PC-9 (cell line): ENCODE measurements around the gene PARP4. TPM values are rescaled to one million over a fixed set of nuclear protein-coding genes. Genes with fewer than 3 reads are reported as not detected.
"Not testable (repeated sequence)": the region's sequence is repeated elsewhere in the genome, so short reads cannot be mapped to it uniquely, and the experiment has no call there.

Experiments used
- BruUV-seq: library from RNA; stranded (reverse); fragments of 400-500 nt; replicated peaks from 2 replicates; lab custom pipeline; 2021; lab: Mats Ljungman, UMichigan
- CTCF ChIA-PET: fragments of 300-600 bp; sonication (Branson Sonifier 250); formaldehyde crosslinking; loops from one replicate; lab custom pipeline; 2022; ENCODE audit warnings: antibody characterized with exemption; lab: Charles Lee
- POLR2A ChIA-PET: fragments of 300-600 bp; sonication (Branson Sonifier 250); formaldehyde crosslinking; loops from one replicate; lab custom pipeline; 2022; ENCODE audit warnings: antibody characterized with exemption; ENCODE audit not compliant: unreplicated experiment; lab: Charles Lee
- DNase-seq, 2 experiments: peaks; one replicate each; pipeline versions ENCODE4 v3.0.0 to v3.0.0-alpha.2; 2015 to 2022; ENCODE audit warnings: mixed read lengths in 1 of 2
- H2AFZ ChIP-seq: fragments of 200-600 bp; sonication (generic); 2 replicates; pipeline ENCODE4 v1.8.1; 2017; ENCODE audit warnings: antibody characterized with exemption
- H3F3A ChIP-seq: fragments of 200-600 bp; sonication (generic); 2 replicates; pipeline ENCODE4 v1.8.1; 2017; ENCODE audit warnings: antibody characterized with exemption, mild to moderate bottlenecking, low read depth; ENCODE audit not compliant: insufficient read depth
- H3K27ac ChIP-seq: fragments of 200-600 bp; sonication (generic); 2 replicates; pipeline ENCODE4 v1.6.1; 2016; ENCODE audit warnings: mixed run types
- H3K27me3 ChIP-seq: fragments of 200-600 bp; sonication (generic); 2 replicates; pipeline ENCODE4 v1.6.1; 2016; ENCODE audit warnings: low read depth, mixed run types; ENCODE audit not compliant: insufficient read depth
- H3K36me3 ChIP-seq: fragments of 200-600 bp; sonication (generic); 2 replicates; pipeline ENCODE4 v1.6.1; 2016; ENCODE audit warnings: low read depth, mixed run types
- H3K4me1 ChIP-seq: fragments of 200-600 bp; sonication (generic); replicated peaks from 2 replicates; pipeline ENCODE4 v1.6.1; 2016; ENCODE audit warnings: mixed run types; ENCODE audit not compliant: insufficient read depth
- H3K4me2 ChIP-seq: fragments of 200-600 bp; sonication (generic); 2 replicates; pipeline ENCODE4 v1.6.1; 2017; ENCODE audit warnings: mixed run types
- H3K4me3 ChIP-seq: fragments of 200-600 bp; sonication (generic); 2 replicates; pipeline ENCODE4 v1.6.1; 2016; ENCODE audit warnings: mixed run types
- H3K79me2 ChIP-seq: fragments of 200-600 bp; sonication (generic); 2 replicates; pipeline ENCODE4 v1.6.1; 2017; ENCODE audit warnings: low read depth, mixed run types
- H3K9me2 ChIP-seq: fragments of 200-600 bp; sonication (generic); 2 replicates; pipeline ENCODE4 v1.8.1; 2017; ENCODE audit warnings: mild to moderate bottlenecking; ENCODE audit not compliant: insufficient read depth
- H3K9me3 ChIP-seq: fragments of 200-600 bp; sonication (generic); 2 replicates; pipeline ENCODE4 v1.8.1; 2016; ENCODE audit warnings: low read depth; ENCODE audit not compliant: insufficient read depth
- H4K20me1 ChIP-seq: fragments of 200-600 bp; sonication (generic); 2 replicates; pipeline ENCODE4 v1.8.1; 2017; ENCODE audit not compliant: insufficient read depth
- intact Hi-C: fragments of 100-400 bp; cut with micrococcal nuclease; formaldehyde crosslinking; loops from one replicate; pipeline ENCODE4 v1.10.0; 2022; ENCODE audit not compliant: unreplicated experiment
- total RNA-seq: library from RNA; stranded (reverse); gene quantifications from 2 replicates; pipeline ENCODE4 v1.2.3, GENCODE V29; 2021

Gene PARP4
- total RNA-seq, 1 experiment from 2014 or later: 80.6 TPM

- H3K4me2 ChIP-seq, H3K79me2 ChIP-seq, H3F3A ChIP-seq, H3K4me1 ChIP-seq, BruUV-seq, H3K9me2 ChIP-seq, H3K9me3 ChIP-seq, H3K27ac ChIP-seq, H2AFZ ChIP-seq, H3K4me3 ChIP-seq, H3K36me3 ChIP-seq, H4K20me1 ChIP-seq, intact Hi-C loops, POLR2A ChIA-PET, DNase-seq, H3K27me3 ChIP-seq, CTCF ChIA-PET: not testable (repeated sequence)
Measured at GRCh38 chr13:24371273-24371672, 141.3 kb downstream of the PARP4 start.

Other genes starting within 250 kb of the PARP4 start
- gene C1QTNF9, start 203.2 kb downstream of the PARP4 start, total RNA-seq: not detected in 2 replicates
- 0.09 TPM in 1 of 2 replicates, not detected in the other for gene ATP12A, start 167.6 kb upstream of the PARP4 start, total RNA-seq